BJ (cell line): ENCODE results near the gene S100A8. TPM values are rescaled to one million over a fixed set of nuclear protein-coding genes. Genes with fewer than 3 reads are reported as not detected.

Source experiments
- CTCF ChIA-PET: fragments of 350-600 bp; formaldehyde crosslinking; extraction: SDS; loops from one replicate; lab custom pipeline; 2021; ENCODE audit warnings: antibody characterized with exemption, inconsistent platforms; lab: Yijun Ruan, JAX
- POLR2A ChIA-PET: fragments of 300-600 bp; sonication (Branson Sonifier 250); formaldehyde crosslinking; extraction: SDS; loops from one replicate; lab custom pipeline; 2021; ENCODE audit warnings: antibody characterized with exemption; lab: Charles Lee
- DNase-seq: peaks from one replicate; pipeline ENCODE4 v3.0.0-alpha.2; 2011; ENCODE audit warnings: low read depth
- H3K27me3 ChIP-seq: 2 replicates; pipeline ENCODE4 v1.6.0; 2011; ENCODE audit warnings: low read length; ENCODE audit not compliant: control insufficient read depth, insufficient read depth
- H3K36me3 ChIP-seq: 2 replicates; pipeline ENCODE4 v1.5.1; 2011; ENCODE audit warnings: low read length; ENCODE audit not compliant: control insufficient read depth, insufficient read depth
- H3K4me3 ChIP-seq: 2 replicates; pipeline ENCODE4 v1.5.1; 2011; ENCODE audit warnings: low read depth, mild to moderate bottlenecking, control low read depth, low read length
- polyA plus RNA-seq: library from polyadenylated mRNA; depleted of rRNA; stranded (reverse); fragments of >200 nt; gene quantifications from 2 replicates; pipeline ENCODE4 v1.2.3, GENCODE V29; 2011; rRNA removed
- small RNA-seq: library from RNA; depleted of rRNA; stranded (forward); fragments of <200 nt; gene quantifications from one replicate; pipeline ENCODE3, GENCODE V24; 2012; ENCODE audit warnings: low replicate concordance, low read depth; ENCODE audit not compliant: insufficient read length
- TF ChIP-seq, protein P1 (sequence below): IDR thresholded peaks from 2 replicates; pipeline ENCODE4 v1.5.1; 2011; ENCODE audit warnings: low read depth, mild to moderate bottlenecking, control low read depth, inconsistent platforms, low read length, moderate library complexity; ENCODE audit not compliant: insufficient read depth

The S100A8 gene
- polyA plus RNA-seq, 1 experiment = not detected

DNA sequence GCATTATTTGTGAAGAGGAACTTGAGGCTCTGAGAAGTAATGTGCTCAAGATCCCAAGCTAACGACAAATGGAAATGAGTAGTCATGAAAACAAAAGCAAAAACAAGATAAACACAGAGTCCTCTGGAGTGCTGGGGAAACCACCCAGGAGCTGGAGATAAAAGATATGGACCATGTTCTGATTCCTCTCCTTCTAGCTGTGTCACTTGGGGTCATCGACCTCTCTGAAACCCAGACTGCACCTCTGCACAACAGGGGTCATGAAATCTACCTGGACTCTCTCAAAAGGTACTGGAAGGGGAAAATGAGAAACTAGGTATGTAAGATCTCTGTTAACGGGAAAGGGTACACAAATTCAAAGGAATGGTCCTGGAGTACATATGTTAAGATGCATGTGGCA, 48.7 kb downstream of the S100A8 start:
- no peak overlapping the region for H3K4me3 ChIP-seq
- POLR2A ChIA-PET = no interaction called here
- no peaks in the 10 kb centered on the region for H3K36me3 ChIP-seq
- TF ChIP-seq, protein P1, sequence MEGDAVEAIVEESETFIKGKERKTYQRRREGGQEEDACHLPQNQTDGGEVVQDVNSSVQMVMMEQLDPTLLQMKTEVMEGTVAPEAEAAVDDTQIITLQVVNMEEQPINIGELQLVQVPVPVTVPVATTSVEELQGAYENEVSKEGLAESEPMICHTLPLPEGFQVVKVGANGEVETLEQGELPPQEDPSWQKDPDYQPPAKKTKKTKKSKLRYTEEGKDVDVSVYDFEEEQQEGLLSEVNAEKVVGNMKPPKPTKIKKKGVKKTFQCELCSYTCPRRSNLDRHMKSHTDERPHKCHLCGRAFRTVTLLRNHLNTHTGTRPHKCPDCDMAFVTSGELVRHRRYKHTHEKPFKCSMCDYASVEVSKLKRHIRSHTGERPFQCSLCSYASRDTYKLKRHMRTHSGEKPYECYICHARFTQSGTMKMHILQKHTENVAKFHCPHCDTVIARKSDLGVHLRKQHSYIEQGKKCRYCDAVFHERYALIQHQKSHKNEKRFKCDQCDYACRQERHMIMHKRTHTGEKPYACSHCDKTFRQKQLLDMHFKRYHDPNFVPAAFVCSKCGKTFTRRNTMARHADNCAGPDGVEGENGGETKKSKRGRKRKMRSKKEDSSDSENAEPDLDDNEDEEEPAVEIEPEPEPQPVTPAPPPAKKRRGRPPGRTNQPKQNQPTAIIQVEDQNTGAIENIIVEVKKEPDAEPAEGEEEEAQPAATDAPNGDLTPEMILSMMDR = no peak
- CTCF ChIA-PET = interaction anchor here (0.8 to 2.8 kb wide), 3 partner anchors 11 to 152 kb away, joined by 3 to 15 read pairs (median 5); no protein-coding TSS in a partner anchor
- H3K27me3 ChIP-seq = 0 out of 2 replicates have a peak, but pooled peaks cover 2% of the 10 kb centered on the region
- no peak for DNase-seq

DNA sequence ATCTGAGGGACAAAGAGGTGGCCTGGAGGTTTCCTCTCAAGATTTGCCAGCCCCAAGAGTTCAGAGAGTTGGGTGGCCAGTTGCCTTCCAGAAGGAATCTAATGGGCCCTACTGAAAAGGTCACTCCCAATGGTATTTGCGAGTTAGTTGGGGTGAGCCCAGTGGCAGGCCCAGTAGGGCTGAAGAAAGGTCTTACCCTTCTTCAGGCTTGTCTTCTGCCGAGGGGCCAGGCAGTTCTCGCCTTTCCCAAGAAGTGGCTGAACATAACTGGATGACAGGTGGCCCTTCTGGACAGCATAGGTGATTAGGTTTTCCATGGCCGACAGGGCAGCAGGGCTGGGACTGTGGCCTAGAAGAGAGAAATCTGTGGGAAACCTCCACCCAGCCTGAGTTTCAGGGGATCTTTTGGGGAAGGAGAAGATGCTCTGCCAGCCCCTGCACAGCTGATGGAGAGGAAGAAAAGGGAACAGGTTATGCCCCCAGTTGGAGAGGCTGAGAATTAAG, 49.4 kb downstream of the S100A8 start:
- CTCF ChIA-PET = interaction anchor here (2.8 kb wide), 1 partner anchor 11 kb away, joined by 15 read pairs; no protein-coding TSS in a partner anchor

GRCh38 chr1:153340356-153340755, 50.5 kb downstream of the S100A8 start:
- CTCF ChIA-PET = no interaction called here
- TF ChIP-seq, protein P1 = no peak
- no peak overlapping the region for H3K4me3 ChIP-seq
- POLR2A ChIA-PET = no interaction called here
- DNase-seq = no peak
- H3K36me3 ChIP-seq = no peaks in the 10 kb centered on the region
- 0 out of 2 replicates have a peak, but pooled peaks cover 2% of the 10 kb centered on the region for H3K27me3 ChIP-seq

More for the DNA sequence above, 49.4 kb downstream of the S100A8 start:
- H3K27me3 ChIP-seq = 0 out of 2 replicates have a peak, but pooled peaks cover 2% of the 10 kb centered on the region
- DNase-seq = no peak
- H3K4me3 ChIP-seq = no peak overlapping the region
- TF ChIP-seq, protein P1 = no peak
- H3K36me3 ChIP-seq = no peaks in the 10 kb centered on the region
- POLR2A ChIA-PET = no interaction called here

Small RNAs within 50 kb of the gene (small RNA-seq; reads per million reads assigned to genes)
- not detected for gene S100A15A

Other genes starting within 250 kb of the S100A8 start
- gene SPRR2G, start 240.2 kb downstream of the S100A8 start, polyA plus RNA-seq = not detected in 2 replicates
- gene LELP1, start 187.6 kb downstream of the S100A8 start, polyA plus RNA-seq = not detected in 2 replicates
- gene PRR9, start 173.5 kb downstream of the S100A8 start, polyA plus RNA-seq = not detected in 2 replicates
- not detected in 2 replicates for gene LORICRIN, start 131.4 kb downstream of the S100A8 start, polyA plus RNA-seq
- not detected in 2 replicates for gene PGLYRP3, start 78.1 kb downstream of the S100A8 start, polyA plus RNA-seq
- not detected in 2 replicates for gene PGLYRP4, start 42.2 kb downstream of the S100A8 start, polyA plus RNA-seq
- not detected in 2 replicates for gene S100A9, start 33.2 kb downstream of the S100A8 start, polyA plus RNA-seq
- not detected in 2 replicates for gene S100A12, start 15.5 kb downstream of the S100A8 start, polyA plus RNA-seq
- gene S100A7A, start 25.4 kb upstream of the S100A8 start, polyA plus RNA-seq = not detected in 2 replicates
- gene S100A7, start 69.6 kb upstream of the S100A8 start, polyA plus RNA-seq = not detected in 2 replicates
- 1,222 and 1,308 TPM in 2 replicates for gene S100A6, start 144.9 kb upstream of the S100A8 start, polyA plus RNA-seq
- 0.28 and 0.40 TPM in 2 replicates for gene S100A5, start 149.9 kb upstream of the S100A8 start, polyA plus RNA-seq
- 529 and 797 TPM in 2 replicates for gene S100A4, start 154.7 kb upstream of the S100A8 start, polyA plus RNA-seq
- 5.5 and 9.5 TPM in 2 replicates for gene S100A3, start 158.2 kb upstream of the S100A8 start, polyA plus RNA-seq
- gene S100A2, start 174.8 kb upstream of the S100A8 start, polyA plus RNA-seq = 2.0 and 2.7 TPM in 2 replicates
- gene S100A16, start 222.1 kb upstream of the S100A8 start, polyA plus RNA-seq = 490 and 699 TPM in 2 replicates
- not detected in 2 replicates for gene S100A14, start 225.3 kb upstream of the S100A8 start, polyA plus RNA-seq
- gene S100A13, start 236.4 kb upstream of the S100A8 start, polyA plus RNA-seq = 310 and 313 TPM in 2 replicates
- 0.31 and 0.71 TPM in 2 replicates for gene S100A1, start 237.4 kb upstream of the S100A8 start, polyA plus RNA-seq
- gene CHTOP, start 243.0 kb upstream of the S100A8 start, polyA plus RNA-seq = 36.8 and 38.4 TPM in 2 replicates